Measurements from ENCODE around the gene IL17B. TPM values are rescaled to one million over a fixed set of nuclear protein-coding genes. Genes with fewer than 3 reads are reported as not detected.

Gene IL17B
- total RNA-seq, 2 donors from 2014 or later = not detected

DNA sequence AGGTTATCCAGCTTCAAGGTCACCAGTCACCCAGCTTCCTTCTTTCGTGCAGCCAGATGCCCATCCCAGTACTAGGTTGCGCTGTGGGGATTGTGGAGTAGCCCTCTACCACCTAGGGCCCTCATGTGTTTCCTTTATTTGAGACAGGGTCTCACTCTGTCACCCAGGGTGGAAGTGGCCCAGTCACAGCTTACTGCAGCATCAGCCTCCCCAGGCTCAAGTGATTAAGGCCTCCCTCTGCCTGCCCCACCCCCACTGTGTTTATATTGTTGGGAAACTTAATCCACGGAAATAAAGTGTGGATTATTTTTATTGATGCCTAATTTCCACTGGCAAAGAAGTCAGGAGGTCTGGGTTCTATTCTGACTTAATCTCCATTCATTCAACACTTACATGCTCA is 4.3 kb downstream of the IL17B start:
- Histone ChIP-seq H3K27ac (ENCODE audit: low read depth, low read length) (no peak overlapping the region), H3K36me3 (ENCODE audit: control insufficient read depth, insufficient read depth, low read length) (no peaks in the 10 kb centered on the region), H3K27me3 (ENCODE audit: control insufficient read depth, insufficient read depth, low read length, poor library complexity, severe bottlenecking) (no peaks in the 10 kb centered on the region), H3K4me3 (ENCODE audit: low read length) (no peak overlapping the region), H3K4me1 (ENCODE audit: control insufficient read depth, insufficient read depth, low read length) (no peaks in the 10 kb centered on the region), H3K9ac (ENCODE audit: extremely low read depth, low read length, poor library complexity, severe bottlenecking) (no peak overlapping the region), H3K9me3 (ENCODE audit: control insufficient read depth, low read length) (no peaks in the 10 kb centered on the region)
- Mint-ChIP-seq H3K27me3 (ENCODE audit: insufficient read depth) (no peaks in the 10 kb centered on the region), H3K4me3 (no peak overlapping the region), H3K9me3 (no peaks in the 10 kb centered on the region), H3K4me1 (peaks cover 2% of the 10 kb centered on the region), H3K36me3 (ENCODE audit: low read depth) (no peaks in the 10 kb centered on the region), H3K27ac (no peak overlapping the region)
- DNase-seq = no peak
- TF ChIP-seq, protein P1, sequence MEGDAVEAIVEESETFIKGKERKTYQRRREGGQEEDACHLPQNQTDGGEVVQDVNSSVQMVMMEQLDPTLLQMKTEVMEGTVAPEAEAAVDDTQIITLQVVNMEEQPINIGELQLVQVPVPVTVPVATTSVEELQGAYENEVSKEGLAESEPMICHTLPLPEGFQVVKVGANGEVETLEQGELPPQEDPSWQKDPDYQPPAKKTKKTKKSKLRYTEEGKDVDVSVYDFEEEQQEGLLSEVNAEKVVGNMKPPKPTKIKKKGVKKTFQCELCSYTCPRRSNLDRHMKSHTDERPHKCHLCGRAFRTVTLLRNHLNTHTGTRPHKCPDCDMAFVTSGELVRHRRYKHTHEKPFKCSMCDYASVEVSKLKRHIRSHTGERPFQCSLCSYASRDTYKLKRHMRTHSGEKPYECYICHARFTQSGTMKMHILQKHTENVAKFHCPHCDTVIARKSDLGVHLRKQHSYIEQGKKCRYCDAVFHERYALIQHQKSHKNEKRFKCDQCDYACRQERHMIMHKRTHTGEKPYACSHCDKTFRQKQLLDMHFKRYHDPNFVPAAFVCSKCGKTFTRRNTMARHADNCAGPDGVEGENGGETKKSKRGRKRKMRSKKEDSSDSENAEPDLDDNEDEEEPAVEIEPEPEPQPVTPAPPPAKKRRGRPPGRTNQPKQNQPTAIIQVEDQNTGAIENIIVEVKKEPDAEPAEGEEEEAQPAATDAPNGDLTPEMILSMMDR (conservative IDR thresholded peaks at IDR 0.05) = no peak
- WGBS, 2 experiments (ENCODE audit: insufficient coverage in 1 of 2, insufficient read length in 1 of 2) = 67 to 97% methylated on average over 2 of the region's 3 CpGs

DNA sequence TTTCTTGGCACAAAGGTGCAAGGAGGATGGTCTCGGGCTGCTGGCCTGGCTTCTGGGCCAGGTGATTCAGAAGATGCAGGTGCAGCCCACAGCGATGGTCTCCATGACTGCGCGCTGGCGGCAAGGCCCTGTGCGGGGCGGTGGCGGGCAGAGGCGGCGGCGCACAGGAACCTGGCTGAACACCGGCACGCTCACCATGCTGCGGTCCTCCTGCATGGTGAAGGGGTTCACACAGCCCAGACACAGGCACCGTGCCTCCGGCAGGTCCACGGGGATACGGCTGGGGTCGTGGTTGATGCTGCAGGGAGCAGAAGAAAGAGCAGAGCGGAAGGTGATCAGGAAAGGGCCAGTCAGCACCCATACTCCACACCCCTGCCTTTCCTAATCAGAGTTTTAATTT is 4.8 kb downstream of the IL17B start:
- no peak overlapping the region for H3K27ac ChIP-seq (ENCODE audit: low read depth, low read length)
- TF ChIP-seq, protein P1 (conservative IDR thresholded peaks at IDR 0.05) = no peak
- no peak overlapping the region for H3K4me3 Mint-ChIP-seq
- peaks cover 2% of the 10 kb centered on the region for H3K4me1 Mint-ChIP-seq
- DNase-seq = peak; percentile 26
- H3K27ac Mint-ChIP-seq = no peak overlapping the region
- H3K36me3 Mint-ChIP-seq (ENCODE audit: low read depth) = no peaks in the 10 kb centered on the region
- 95 to 96% methylated on average over 13 to 20 of the region's 20 CpGs for WGBS, 2 experiments (ENCODE audit: insufficient coverage in 1 of 2, insufficient read length in 1 of 2)
- no peaks in the 10 kb centered on the region for H3K36me3 ChIP-seq (ENCODE audit: control insufficient read depth, insufficient read depth, low read length)
- no peaks in the 10 kb centered on the region for H3K9me3 Mint-ChIP-seq
- H3K4me3 ChIP-seq (ENCODE audit: low read length) = no peak overlapping the region
- H3K9ac ChIP-seq (ENCODE audit: extremely low read depth, low read length, poor library complexity, severe bottlenecking) = no peak overlapping the region
- no peaks in the 10 kb centered on the region for H3K4me1 ChIP-seq (ENCODE audit: control insufficient read depth, insufficient read depth, low read length)
- no peaks in the 10 kb centered on the region for H3K9me3 ChIP-seq (ENCODE audit: control insufficient read depth, low read length)
- no peaks in the 10 kb centered on the region for H3K27me3 Mint-ChIP-seq (ENCODE audit: insufficient read depth)
- no peaks in the 10 kb centered on the region for H3K27me3 ChIP-seq (ENCODE audit: control insufficient read depth, insufficient read depth, low read length, poor library complexity, severe bottlenecking)

DNA sequence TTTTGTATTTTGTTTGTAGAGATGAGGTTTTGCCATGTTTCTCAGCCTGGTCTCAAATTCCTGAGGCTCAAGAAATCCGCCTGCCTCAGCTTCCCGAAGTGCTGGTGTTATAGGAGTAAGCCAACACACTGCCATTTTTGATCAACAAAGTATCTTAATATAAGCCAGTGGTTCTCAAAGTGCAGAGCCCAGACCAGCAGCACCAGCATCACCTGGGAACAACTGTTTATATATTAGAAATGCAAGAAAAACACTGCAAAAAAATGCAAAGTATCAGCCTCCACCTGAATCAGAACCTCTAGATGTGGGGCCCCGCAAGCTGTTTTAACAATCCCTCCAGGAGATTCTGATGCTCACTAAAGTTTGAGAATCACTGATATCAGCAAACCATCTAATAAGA is 6.2 kb downstream of the IL17B start:
- Mint-ChIP-seq H3K36me3 (ENCODE audit: low read depth) (no peaks in the 10 kb centered on the region), H3K4me3 (no peak overlapping the region), H3K27me3 (ENCODE audit: insufficient read depth) (no peaks in the 10 kb centered on the region), H3K4me1 (peaks cover 2% of the 10 kb centered on the region), H3K9me3 (no peaks in the 10 kb centered on the region), H3K27ac (no peak overlapping the region)
- H3K27me3 ChIP-seq (ENCODE audit: control insufficient read depth, insufficient read depth, low read length, poor library complexity, severe bottlenecking) = no peaks in the 10 kb centered on the region
- no peaks in the 10 kb centered on the region for H3K36me3 ChIP-seq (ENCODE audit: control insufficient read depth, insufficient read depth, low read length)
- H3K9ac ChIP-seq (ENCODE audit: extremely low read depth, low read length, poor library complexity, severe bottlenecking) = no peak overlapping the region
- no peak overlapping the region for H3K4me3 ChIP-seq (ENCODE audit: low read length)
- H3K27ac ChIP-seq (ENCODE audit: low read depth, low read length) = no peak overlapping the region
- TF ChIP-seq, protein P1 (conservative IDR thresholded peaks at IDR 0.05) = no peak
- no peaks in the 10 kb centered on the region for H3K4me1 ChIP-seq (ENCODE audit: control insufficient read depth, insufficient read depth, low read length)
- DNase-seq = peak; percentile 27
- H3K9me3 ChIP-seq (ENCODE audit: control insufficient read depth, low read length) = no peaks in the 10 kb centered on the region
- 87 to 94% methylated on average over 3 of the region's 3 CpGs for WGBS, 2 experiments (ENCODE audit: insufficient coverage in 1 of 2, insufficient read length in 1 of 2)

Data from endodermal cell (in vitro differentiated cells).